GM21367 (cell line): ENCODE data around the gene PRKAA1.
A peak's percentile ranks its signal among the peaks of the same experiment; 100 is the strongest.

Experiments used
- ATAC-seq: cut with Tn5 transposase; IDR thresholded peaks from one replicate; pipeline ENCODE4 v1.9.1; 2021; ENCODE audit not compliant: unreplicated experiment

The PRKAA1 gene

GRCh38 chr5:40781843-40782409 lies 16.2 kb downstream of the PRKAA1 start:
- ATAC-seq: no peak

- ATAC-seq: no peak
Measured at GRCh38 chr5:40780858-40781257, 17.3 kb downstream of the PRKAA1 start.

GRCh38 chr5:40780199-40780598 lies 18.0 kb downstream of the PRKAA1 start:
- ATAC-seq: no peak

- no peak for ATAC-seq
Measured at GRCh38 chr5:40779561-40779960, 18.6 kb downstream of the PRKAA1 start.

- no peak for ATAC-seq
Measured at GRCh38 chr5:40778133-40778532, 20.0 kb downstream of the PRKAA1 start.

- no peak for ATAC-seq
Measured at GRCh38 chr5:40776658-40776977, 21.6 kb downstream of the PRKAA1 start.

- no peak for ATAC-seq
Measured at GRCh38 chr5:40775846-40776657, 22.1 kb downstream of the PRKAA1 start.

- no peak for ATAC-seq
Measured at GRCh38 chr5:40775085-40775845, 22.9 kb downstream of the PRKAA1 start.

- no peak for ATAC-seq
Measured at GRCh38 chr5:40774623-40775022, 23.6 kb downstream of the PRKAA1 start.

- ATAC-seq: no peak
Measured at GRCh38 chr5:40770764-40771163, 27.4 kb downstream of the PRKAA1 start.

- no peak for ATAC-seq
Measured at GRCh38 chr5:40762705-40763104, 35.5 kb downstream of the PRKAA1 start.

- ATAC-seq: no peak
Measured at GRCh38 chr5:40757400-40757799, 40.8 kb downstream of the PRKAA1 start.

GRCh38 chr5:40755407-40756365 lies 42.5 kb downstream of the PRKAA1 start, which contains the start of gene TTC33:
Gene TTC33, minus strand, starts transcription at chr5:40755961. Its CDS starts 8,943 bp downstream, at chr5:40747018.
- peak; percentile 88 for ATAC-seq

GRCh38 chr5:40755093-40755406 lies 43.1 kb downstream of the PRKAA1 start:
- ATAC-seq: peak; percentile 81

- peak; percentile 11 for ATAC-seq
Measured at GRCh38 chr5:40754381-40755092, 43.6 kb downstream of the PRKAA1 start.

- ATAC-seq: no peak
Measured at GRCh38 chr5:40746703-40747102, 51.5 kb downstream of the PRKAA1 start.

GRCh38 chr5:40743771-40744170 lies 54.4 kb downstream of the PRKAA1 start:
- no peak for ATAC-seq

- no peak for ATAC-seq
Measured at GRCh38 chr5:40738502-40738901, 59.7 kb downstream of the PRKAA1 start.

GRCh38 chr5:40736103-40736875 lies 61.9 kb downstream of the PRKAA1 start:
- peak; percentile 49 for ATAC-seq

- ATAC-seq: no peak
Measured at GRCh38 chr5:40735609-40736008, 62.6 kb downstream of the PRKAA1 start.
